SK-N-SH (cell line): ENCODE results near the gene RUFY2. TPM values are rescaled to one million over a fixed set of nuclear protein-coding genes. Genes with fewer than 3 reads are reported as not detected.

ENCODE experiments used
- CTCF ChIA-PET: fragments of 300-600, 350-600 bp; formaldehyde crosslinking; extraction: SDS; loops from one replicate; lab custom pipeline; 2021; lab: Yijun Ruan, JAX
- POLR2A ChIA-PET: fragments of 350-600 bp; sonication (Branson Sonifier 250); formaldehyde crosslinking; extraction: SDS; loops from one replicate; lab custom pipeline; 2020; ENCODE audit warnings: antibody characterized with exemption, inconsistent platforms; lab: Yijun Ruan, JAX
- DNase-seq: peaks from one replicate; pipeline ENCODE4 v3.0.0; 2012
- H2AFZ ChIP-seq: fragments of 200-600 bp; sonication (generic); 2 replicates; pipeline ENCODE4 v1.8.1; 2016; ENCODE audit warnings: antibody characterized with exemption, mild to moderate bottlenecking, low read depth
- H3F3A ChIP-seq: fragments of 200-600 bp; sonication (generic); replicated peaks from 2 replicates; pipeline ENCODE3; 2016; ENCODE audit warnings: antibody characterized with exemption, mild to moderate bottlenecking; ENCODE audit not compliant: insufficient read depth
- H3K27ac ChIP-seq, 2 experiments: fragments of 200-500 bp in 1 of 2; fragments of 200-600 bp in 1 of 2; sonication (Bioruptor generic) in 1 of 2; sonication (generic), shearing (Covaris generic) in 1 of 2; 2 replicates each; pipeline versions ENCODE4 v1.5.1 to v1.6.1; 2014 to 2016; ENCODE audit warnings: low read depth in 2 of 2, inconsistent platforms in 1 of 2, low read length in 1 of 2, mild to moderate bottlenecking in 1 of 2, mixed read lengths in 1 of 2
- H3K27me3 ChIP-seq: fragments of 200-600 bp; sonication (generic), shearing (Covaris generic); 2 replicates; pipeline ENCODE4 v1.6.1; 2016; ENCODE audit warnings: mixed run types; ENCODE audit not compliant: insufficient read depth
- H3K36me3 ChIP-seq, 2 experiments: fragments of 200-500 bp in 1 of 2; fragments of 200-600 bp in 1 of 2; sonication (Bioruptor generic) in 1 of 2; sonication (generic) in 1 of 2; replicated peaks in 1 of 2; 2 replicates each; pipeline versions ENCODE3 to v1.5.1; 2014 to 2016; ENCODE audit warnings: low read length in 1 of 2, mild to moderate bottlenecking in 1 of 2; ENCODE audit not compliant: insufficient read depth in 2 of 2, control insufficient read depth in 1 of 2
- H3K4me1 ChIP-seq, 2 experiments: fragments of 200-500 bp in 1 of 2; fragments of 200-600 bp in 1 of 2; sonication (Bioruptor generic) in 1 of 2; sonication (generic), shearing (Covaris generic) in 1 of 2; 2 replicates each; pipeline versions ENCODE4 v1.5.1 to v1.6.1; 2014 to 2016; ENCODE audit warnings: low read depth in 1 of 2, low read length in 1 of 2, mixed run types in 1 of 2; ENCODE audit not compliant: insufficient read depth in 2 of 2, control insufficient read depth in 1 of 2
- H3K4me2 ChIP-seq: fragments of 200-600 bp; sonication (generic), shearing (Covaris generic); 2 replicates; pipeline ENCODE4 v1.6.1; 2017; ENCODE audit warnings: mixed run types
- H3K4me3 ChIP-seq, 2 experiments: fragments of 200-500 bp in 1 of 2; fragments of 200-600 bp in 1 of 2; sonication (Bioruptor generic) in 1 of 2; sonication (generic), shearing (Covaris generic) in 1 of 2; 2 replicates each; pipeline versions ENCODE4 v1.5.1 to v1.8.1; 2014 to 2016; ENCODE audit warnings: low read depth in 2 of 2, inconsistent platforms in 1 of 2, low read length in 1 of 2, mild to moderate bottlenecking in 1 of 2, mixed read lengths in 1 of 2, moderate library complexity in 1 of 2
- H3K79me2 ChIP-seq: fragments of 200-600 bp; sonication (generic); 2 replicates; pipeline ENCODE4 v1.8.1; 2017; ENCODE audit warnings: mild to moderate bottlenecking; ENCODE audit not compliant: insufficient read depth
- H3K9ac ChIP-seq: fragments of 200-600 bp; sonication (generic); 2 replicates; pipeline ENCODE4 v1.6.1; 2017; ENCODE audit warnings: mixed run types
- H3K9me2 ChIP-seq: fragments of 200-600 bp; sonication (generic); 2 replicates; pipeline ENCODE4 v1.6.1; 2017; ENCODE audit warnings: mixed run types
- H3K9me3 ChIP-seq: fragments of 200-600 bp; sonication (generic); 2 replicates; pipeline ENCODE4 v1.6.1; 2017; ENCODE audit warnings: mixed run types, mild to moderate bottlenecking, moderate library complexity
- H4K20me1 ChIP-seq: fragments of 200-600 bp; sonication (generic); 2 replicates; pipeline ENCODE4 v1.6.1; 2017; ENCODE audit warnings: mild to moderate bottlenecking, mixed run types; ENCODE audit not compliant: insufficient read depth
- ELF1 ChIP-seq: IDR thresholded peaks from 2 replicates; pipeline ENCODE4 v1.4.0; 2012
- EP300 ChIP-seq, 2 experiments: IDR thresholded peaks; 2 replicates each; pipeline versions ENCODE4 v1.4.0 to v1.6.1; 2012; ENCODE audit warnings: borderline replicate concordance in 1 of 2, low read depth in 1 of 2, low read length in 1 of 2
- FOXM1 ChIP-seq: IDR thresholded peaks from 2 replicates; pipeline ENCODE4 v1.4.0; 2012; ENCODE audit warnings: low read depth, mild to moderate bottlenecking
- GABPA ChIP-seq: IDR thresholded peaks from 2 replicates; pipeline ENCODE4 v1.4.0; 2012; ENCODE audit warnings: low read depth, mild to moderate bottlenecking
- GATA2 ChIP-seq: sonication (generic); formaldehyde crosslinking; IDR thresholded peaks from 2 replicates; pipeline ENCODE4 v1.5.0; 2020; ENCODE audit warnings: mild to moderate bottlenecking, missing genetic modification reagents
- JUND ChIP-seq: IDR thresholded peaks from 2 replicates; pipeline ENCODE4 v1.4.0; 2012
- MXI1 ChIP-seq: IDR thresholded peaks from 2 replicates; pipeline ENCODE4 v1.6.1; 2012; ENCODE audit warnings: mild to moderate bottlenecking, low read depth, low read length, improper control_type of control experiment
- NFIC ChIP-seq: IDR thresholded peaks from 2 replicates; pipeline ENCODE4 v1.4.0; 2012; ENCODE audit warnings: borderline replicate concordance
- NRF1 ChIP-seq: IDR thresholded peaks from 2 replicates; pipeline ENCODE4 v1.6.1; 2012; ENCODE audit warnings: low read depth, mild to moderate bottlenecking, low read length
- POLR2AphosphoS5 ChIP-seq: IDR thresholded peaks from 2 replicates; pipeline ENCODE4 v1.6.1; 2012; ENCODE audit warnings: low read depth, low read length
- RAD21 ChIP-seq: IDR thresholded peaks from 2 replicates; pipeline ENCODE4 v1.6.1; 2012; ENCODE audit warnings: mild to moderate bottlenecking, low read length
- RCOR1 ChIP-seq: fragments of 150-350 bp; IDR thresholded peaks from 2 replicates; pipeline ENCODE4 v1.6.1; 2017; ENCODE audit warnings: antibody characterized with exemption, low read length
- TAF1 ChIP-seq: IDR thresholded peaks from 2 replicates; pipeline ENCODE4 v1.6.1; 2012; ENCODE audit warnings: low read depth, mild to moderate bottlenecking, low read length, moderate library complexity, borderline replicate concordance
- TCF12 ChIP-seq: IDR thresholded peaks from 2 replicates; pipeline ENCODE4 v1.4.0; 2012
- TEAD4 ChIP-seq: IDR thresholded peaks from 2 replicates; pipeline ENCODE4 v1.4.0; 2012; ENCODE audit warnings: mild to moderate bottlenecking, borderline replicate concordance; ENCODE audit not compliant: insufficient read depth
- WGBS: methylation state at CpG from one replicate; pipeline ENCODE4 v1.1.6; 2017; ENCODE audit warnings: low lambda C conversion rate; 5-methylcytosine and 5-hydroxymethylcytosine counted together
- polyA plus RNA-seq, 3 experiments: library from polyadenylated mRNA; depleted of rRNA; stranded (reverse); fragments of >200 nt; gene quantifications; 2 replicates each; pipeline ENCODE4 v1.2.3, GENCODE V29; 2012
- TF ChIP-seq, protein P1 (sequence below): IDR thresholded peaks from 2 replicates; pipeline ENCODE4; 2012
- TF ChIP-seq, protein P2 (sequence below): IDR thresholded peaks from 2 replicates; pipeline ENCODE4 v1.4.0; 2012; ENCODE audit warnings: low read depth, borderline replicate concordance
- TF ChIP-seq, protein P3 (sequence below): fragments of 150-350 bp; IDR thresholded peaks from 2 replicates; pipeline ENCODE4 v1.6.1; 2017; ENCODE audit warnings: antibody characterized with exemption, low read length, low read depth, borderline replicate concordance

The RUFY2 gene
- polyA plus RNA-seq, 1 of the 3 experiments (the other 2 are of a cell fraction), result 6.2 TPM

DNA sequence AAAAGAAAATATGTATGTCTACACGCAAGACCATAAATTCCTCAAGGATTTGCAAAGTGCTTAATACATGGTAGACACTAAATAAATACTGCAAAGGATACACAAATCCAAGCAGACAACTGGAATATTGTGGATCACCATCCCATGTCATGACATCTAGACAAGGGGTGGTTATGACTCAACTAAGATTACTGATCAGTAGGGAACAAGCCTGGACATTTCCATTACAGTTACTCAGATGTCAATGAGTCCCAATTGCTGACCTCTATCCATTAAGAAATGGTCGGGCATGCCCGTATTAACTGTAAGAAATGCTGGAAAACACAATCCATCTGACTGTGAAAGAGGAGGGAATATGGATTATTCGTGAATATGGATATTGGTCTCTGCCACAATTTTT is 27.6 kb upstream of the RUFY2 start (continued):
- TF ChIP-seq, protein P1, sequence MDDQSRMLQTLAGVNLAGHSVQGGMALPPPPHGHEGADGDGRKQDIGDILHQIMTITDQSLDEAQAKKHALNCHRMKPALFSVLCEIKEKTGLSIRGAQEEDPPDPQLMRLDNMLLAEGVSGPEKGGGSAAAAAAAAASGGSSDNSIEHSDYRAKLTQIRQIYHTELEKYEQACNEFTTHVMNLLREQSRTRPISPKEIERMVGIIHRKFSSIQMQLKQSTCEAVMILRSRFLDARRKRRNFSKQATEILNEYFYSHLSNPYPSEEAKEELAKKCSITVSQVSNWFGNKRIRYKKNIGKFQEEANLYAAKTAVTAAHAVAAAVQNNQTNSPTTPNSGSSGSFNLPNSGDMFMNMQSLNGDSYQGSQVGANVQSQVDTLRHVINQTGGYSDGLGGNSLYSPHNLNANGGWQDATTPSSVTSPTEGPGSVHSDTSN, result no peak
- TF ChIP-seq FOXM1 (no peak), ELF1 (no peak), NRF1 (no peak), MXI1 (no peak)

DNA sequence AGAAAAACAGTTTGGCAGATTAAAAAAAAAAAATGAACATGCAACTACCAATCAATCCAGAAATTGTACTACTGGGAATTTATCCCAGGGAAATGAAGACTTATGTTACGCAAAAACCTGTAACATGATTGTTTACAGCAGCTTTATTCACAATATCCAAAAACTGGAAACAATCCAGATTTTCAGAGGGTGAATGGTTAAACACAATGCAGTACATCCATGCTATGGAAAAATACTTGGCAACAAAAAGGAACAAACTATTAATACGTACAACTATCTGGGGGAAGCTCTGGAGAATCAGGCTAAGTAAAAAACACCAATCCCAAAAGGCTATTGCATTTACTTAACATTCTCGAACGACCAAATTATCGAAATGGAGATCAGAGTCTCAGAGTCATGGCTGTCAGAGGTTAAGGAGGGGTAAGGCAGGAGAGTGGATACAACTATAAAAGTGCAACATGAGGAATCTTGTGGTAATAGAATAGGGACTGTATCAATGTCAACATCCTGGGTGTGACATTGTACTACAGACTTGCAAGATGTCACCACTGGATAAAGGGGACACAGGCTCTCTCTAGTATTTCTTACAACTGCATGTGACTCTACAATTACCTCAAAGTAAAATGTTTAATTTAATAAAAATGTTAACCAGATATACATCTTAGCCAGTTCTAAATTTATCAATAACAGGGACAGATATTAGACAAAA is 21.5 kb upstream of the RUFY2 start:
- Histone ChIP-seq H3F3A (peaks cover 6% of the 10 kb centered on the region), H3K9ac (no peak overlapping the region), H2AFZ (no peak overlapping the region), H3K4me2 (no peak overlapping the region), H3K79me2 (no peaks in the 10 kb centered on the region; the same call in 1 of the 2 replicates), H3K9me3 (no peaks in the 10 kb centered on the region), H3K4me3 (no peak overlapping the region), H3K9me2 (no peaks in the 10 kb centered on the region), H3K4me1 (no peaks in the 10 kb centered on the region), H3K36me3 (peaks cover 0 to 41% of the 10 kb centered on the region in 2 experiments), H3K27ac (no peak overlapping the region), H3K27me3 (no peaks in the 10 kb centered on the region), H4K20me1 (no peaks in the 10 kb centered on the region)
- WGBS, result 95% methylated on average over 5 of the region's 5 CpGs
- no peak for DNase-seq
- ChIA-PET POLR2A (no interaction called here), CTCF (no interaction called here)
- no peak for TF ChIP-seq TEAD4
- TF ChIP-seq GATA2 (CRISPR knock-in tag), result no peak

DNA sequence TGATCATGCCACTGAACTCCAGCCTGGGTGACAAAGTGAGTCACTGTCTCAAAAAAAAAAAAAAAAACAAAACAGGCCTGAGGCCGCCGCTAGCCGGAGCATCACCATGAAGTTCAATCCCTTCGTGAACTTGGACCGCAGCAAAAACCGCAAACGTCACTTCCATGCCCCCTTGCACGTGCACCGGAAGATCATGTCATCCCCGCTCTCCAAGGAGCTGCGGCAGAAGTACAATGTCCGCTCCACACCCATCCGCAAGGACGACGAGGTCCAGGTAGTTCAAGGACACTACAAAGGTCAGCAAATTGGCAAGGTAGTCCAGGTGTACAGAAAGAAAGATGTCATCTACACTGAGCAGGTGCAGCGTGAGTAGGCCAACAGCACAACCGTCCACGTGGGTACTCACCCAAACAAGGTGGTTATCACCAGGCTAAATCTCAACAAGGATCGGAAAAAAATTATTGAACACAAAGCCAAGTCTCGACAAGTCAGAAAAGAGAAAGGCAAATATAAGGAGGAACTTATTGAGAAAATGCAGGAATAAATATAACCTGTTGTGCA is 17.5 kb upstream of the RUFY2 start:
- Histone ChIP-seq H3K36me3 (peaks cover 3 to 45% of the 10 kb centered on the region in 2 experiments), H2AFZ (no peak overlapping the region), H3K4me3 (no peak overlapping the region), H3K9me2 (no peaks in the 10 kb centered on the region), H3K9me3 (no peaks in the 10 kb centered on the region), H3K4me2 (no peak overlapping the region), H3K79me2 (no peaks in the 10 kb centered on the region; the same call in 1 of the 2 replicates), H3K9ac (no peak overlapping the region), H4K20me1 (no peaks in the 10 kb centered on the region), H3F3A (peaks cover 2% of the 10 kb centered on the region), H3K27ac (no peak overlapping the region), H3K4me1 (no peaks in the 10 kb centered on the region), H3K27me3 (no peaks in the 10 kb centered on the region)
- WGBS, result 94% methylated on average over 20 of the region's 20 CpGs
- TF ChIP-seq RCOR1, result no peak
- no peak for TF ChIP-seq JUND
- no peak for TF ChIP-seq TAF1
- TF ChIP-seq EP300 (IDR thresholded peaks at IDR 0.05; ENCODE audit: borderline replicate concordance in 1 of 2, low read depth in 1 of 2, low read length in 1 of 2), result no peak
- no peak for TF ChIP-seq TCF12
- TF ChIP-seq, protein P2, sequence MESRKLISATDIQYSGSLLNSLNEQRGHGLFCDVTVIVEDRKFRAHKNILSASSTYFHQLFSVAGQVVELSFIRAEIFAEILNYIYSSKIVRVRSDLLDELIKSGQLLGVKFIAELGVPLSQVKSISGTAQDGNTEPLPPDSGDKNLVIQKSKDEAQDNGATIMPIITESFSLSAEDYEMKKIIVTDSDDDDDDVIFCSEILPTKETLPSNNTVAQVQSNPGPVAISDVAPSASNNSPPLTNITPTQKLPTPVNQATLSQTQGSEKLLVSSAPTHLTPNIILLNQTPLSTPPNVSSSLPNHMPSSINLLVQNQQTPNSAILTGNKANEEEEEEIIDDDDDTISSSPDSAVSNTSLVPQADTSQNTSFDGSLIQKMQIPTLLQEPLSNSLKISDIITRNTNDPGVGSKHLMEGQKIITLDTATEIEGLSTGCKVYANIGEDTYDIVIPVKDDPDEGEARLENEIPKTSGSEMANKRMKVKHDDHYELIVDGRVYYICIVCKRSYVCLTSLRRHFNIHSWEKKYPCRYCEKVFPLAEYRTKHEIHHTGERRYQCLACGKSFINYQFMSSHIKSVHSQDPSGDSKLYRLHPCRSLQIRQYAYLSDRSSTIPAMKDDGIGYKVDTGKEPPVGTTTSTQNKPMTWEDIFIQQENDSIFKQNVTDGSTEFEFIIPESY, result no peak
- TF ChIP-seq RAD21, result no peak
- TF ChIP-seq TEAD4, result no peak
- TF ChIP-seq POLR2AphosphoS5, result no peak
- TF ChIP-seq NRF1, result no peak
- TF ChIP-seq, protein P3, sequence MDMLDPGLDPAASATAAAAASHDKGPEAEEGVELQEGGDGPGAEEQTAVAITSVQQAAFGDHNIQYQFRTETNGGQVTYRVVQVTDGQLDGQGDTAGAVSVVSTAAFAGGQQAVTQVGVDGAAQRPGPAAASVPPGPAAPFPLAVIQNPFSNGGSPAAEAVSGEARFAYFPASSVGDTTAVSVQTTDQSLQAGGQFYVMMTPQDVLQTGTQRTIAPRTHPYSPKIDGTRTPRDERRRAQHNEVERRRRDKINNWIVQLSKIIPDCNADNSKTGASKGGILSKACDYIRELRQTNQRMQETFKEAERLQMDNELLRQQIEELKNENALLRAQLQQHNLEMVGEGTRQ, result no peak
- no peak for TF ChIP-seq NFIC
- no peak for TF ChIP-seq MXI1
- TF ChIP-seq GABPA, result no peak
- TF ChIP-seq GATA2 (CRISPR knock-in tag), result no peak
- TF ChIP-seq, protein P1, result no peak
- CTCF ChIA-PET, result no interaction called here
- no peak for DNase-seq
- POLR2A ChIA-PET, result no interaction called here
